HG03457 (cell line): Measurements from ENCODE around the gene TAGLN3.
"Not testable (repeated sequence)": the region's sequence is repeated elsewhere in the genome, so short reads cannot be mapped to it uniquely, and the experiment has no call there.

Experiments
- ATAC-seq: cut with Tn5 transposase; IDR thresholded peaks from one replicate; pipeline ENCODE4 v1.9.1; 2021; ENCODE audit warnings: moderate number of reproducible peaks; ENCODE audit not compliant: unreplicated experiment

TAGLN3 gene

DNA sequence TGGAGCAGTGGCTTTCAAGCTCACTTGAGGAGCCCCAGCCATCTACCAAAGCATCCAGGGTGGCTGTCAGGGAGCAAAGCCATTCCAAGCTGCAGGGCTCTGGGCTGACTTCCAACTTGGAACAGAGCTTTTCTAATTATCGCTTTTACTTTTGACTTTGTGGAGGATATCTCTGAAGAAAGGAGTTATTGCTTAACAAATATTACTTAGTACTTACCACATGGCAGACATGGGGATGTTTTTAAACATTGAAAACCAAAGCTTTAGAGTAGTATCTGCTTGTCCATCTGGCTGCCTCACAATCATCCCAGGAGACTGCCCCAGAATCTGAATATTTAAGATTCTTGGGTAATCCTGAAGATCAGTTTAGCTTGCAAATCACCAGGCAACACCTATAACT is 8.9 kb downstream of the TAGLN3 start:
- no peak for ATAC-seq

DNA sequence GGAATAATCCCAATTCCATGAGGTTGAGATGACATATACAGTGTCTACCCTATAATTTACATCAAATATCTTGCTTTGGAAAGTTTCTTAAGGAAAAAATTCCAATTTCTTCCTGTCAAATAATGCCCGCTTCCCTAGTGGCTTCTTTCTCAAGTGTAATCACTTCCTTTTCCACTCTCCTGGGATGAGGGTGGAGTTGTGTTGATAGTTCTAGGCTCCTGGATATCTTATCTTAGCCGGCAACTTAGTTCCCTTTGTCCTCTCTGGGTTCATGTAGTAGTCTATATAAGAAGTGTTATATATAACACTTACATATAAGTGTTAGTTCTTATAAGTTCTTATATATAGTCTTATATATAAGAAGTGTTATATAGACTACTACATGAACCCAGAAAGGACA is 10.9 kb downstream of the TAGLN3 start:
- no peak for ATAC-seq

GRCh38 chr3:112010636-112011035 is 11.9 kb downstream of the TAGLN3 start:
- no peak for ATAC-seq

DNA sequence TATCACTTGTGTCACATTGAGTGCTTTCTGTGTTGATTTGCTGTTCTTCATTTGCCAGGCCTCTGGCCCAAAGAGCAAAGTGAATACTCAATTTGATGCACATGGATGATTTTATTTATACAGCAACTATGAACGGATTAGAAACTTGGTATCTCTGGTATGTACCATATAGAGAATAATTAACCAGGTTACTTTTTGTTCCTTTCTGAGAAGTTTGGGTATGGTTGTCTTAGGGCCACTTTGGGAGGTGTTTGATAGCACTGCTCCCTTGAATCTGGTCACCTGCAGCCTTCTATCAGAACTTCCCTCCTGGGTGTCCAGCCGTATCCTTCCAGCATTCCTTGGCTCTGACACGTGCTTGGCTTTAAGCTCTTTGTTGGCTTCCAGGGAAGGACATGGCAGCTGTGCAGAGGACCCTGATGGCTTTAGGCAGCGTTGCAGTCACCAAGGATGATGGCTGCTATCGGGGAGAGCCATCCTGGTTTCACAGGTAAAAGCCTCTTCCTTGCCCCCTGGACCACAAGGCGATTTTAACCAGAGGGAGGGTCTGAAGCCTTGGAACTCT is 12.7 kb downstream of the TAGLN3 start:
- ATAC-seq: no peak

DNA sequence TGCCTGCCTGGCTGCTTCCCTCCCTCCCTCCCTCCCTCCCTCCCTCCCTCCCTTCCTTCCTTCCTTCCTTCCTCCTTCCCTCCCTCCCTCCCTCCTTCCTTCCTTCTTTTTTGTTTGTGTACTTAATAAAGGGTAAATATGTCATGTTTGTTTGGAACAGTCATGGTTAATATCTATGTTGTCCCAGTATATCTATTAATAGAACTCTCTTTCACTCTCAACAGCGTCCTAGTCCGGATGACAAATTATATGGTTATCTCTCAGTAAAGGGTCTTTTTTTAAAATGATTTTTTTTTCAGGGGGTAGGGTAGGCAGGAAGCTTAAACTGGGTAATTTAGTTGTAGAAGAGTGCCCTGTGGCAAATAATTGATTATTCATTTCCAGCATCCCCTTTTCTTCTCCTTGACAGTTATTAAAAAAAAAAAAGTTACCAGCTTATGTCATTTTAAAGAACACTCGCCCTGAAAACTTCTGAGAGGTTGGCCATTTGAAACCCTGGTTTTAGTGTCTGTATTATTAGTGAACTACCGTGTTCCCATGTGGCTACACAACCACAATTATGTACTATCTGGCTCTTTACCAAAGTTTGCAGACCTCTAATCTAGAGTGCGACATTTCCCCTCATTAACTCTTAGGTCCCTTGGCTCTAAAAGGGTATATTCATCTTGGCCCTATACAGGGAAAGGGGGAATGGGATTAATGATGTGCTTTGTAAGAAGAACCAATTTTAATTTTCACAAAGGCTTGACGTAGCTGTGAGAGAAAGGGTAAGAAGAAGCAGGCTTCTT is 13.7 kb downstream of the TAGLN3 start:
- ATAC-seq: no peak

DNA sequence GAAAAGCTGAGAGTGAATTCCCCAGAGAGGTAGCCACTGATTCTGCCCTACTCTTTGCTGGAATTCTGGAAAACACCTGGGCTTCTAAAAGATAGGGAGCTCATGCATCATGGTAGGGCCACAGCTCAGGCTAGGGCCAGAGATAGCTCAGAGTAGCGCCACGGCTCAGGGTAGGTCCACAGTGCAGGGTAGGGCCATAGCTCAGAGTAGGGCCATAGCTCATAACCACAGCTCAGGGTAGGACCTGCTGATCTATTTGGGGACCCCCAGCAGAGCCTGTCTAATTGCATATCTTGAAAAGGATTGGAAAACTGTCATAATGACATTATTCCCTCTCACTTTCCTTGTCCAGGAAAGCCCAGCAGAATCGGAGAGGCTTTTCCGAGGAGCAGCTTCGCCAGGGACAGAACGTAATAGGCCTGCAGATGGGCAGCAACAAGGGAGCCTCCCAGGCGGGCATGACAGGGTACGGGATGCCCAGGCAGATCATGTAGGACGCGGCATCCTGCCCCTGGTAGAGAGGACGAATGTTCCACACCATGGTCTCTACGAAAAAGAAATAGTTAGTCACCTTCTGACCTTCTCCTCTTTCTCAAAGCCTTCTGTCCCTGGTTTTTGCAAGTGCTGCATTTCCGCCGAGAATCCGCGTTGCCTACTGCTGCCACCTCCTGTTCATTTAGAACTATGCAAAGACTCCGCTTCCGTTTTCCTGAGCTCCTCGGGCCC is 14.5 kb downstream of the TAGLN3 start:
- peak; percentile 77 for ATAC-seq

- peak; percentile 36 for ATAC-seq
Observed at GRCh38 chr3:112013784-112014143, 15.0 kb downstream of the TAGLN3 start.

- ATAC-seq: no peak
Observed at GRCh38 chr3:112017091-112017490, 18.4 kb downstream of the TAGLN3 start.

GRCh38 chr3:112018712-112019111 is 20.0 kb downstream of the TAGLN3 start:
- ATAC-seq: no peak

- no peak for ATAC-seq
Observed at GRCh38 chr3:112019716-112020115, 21.0 kb downstream of the TAGLN3 start.

DNA sequence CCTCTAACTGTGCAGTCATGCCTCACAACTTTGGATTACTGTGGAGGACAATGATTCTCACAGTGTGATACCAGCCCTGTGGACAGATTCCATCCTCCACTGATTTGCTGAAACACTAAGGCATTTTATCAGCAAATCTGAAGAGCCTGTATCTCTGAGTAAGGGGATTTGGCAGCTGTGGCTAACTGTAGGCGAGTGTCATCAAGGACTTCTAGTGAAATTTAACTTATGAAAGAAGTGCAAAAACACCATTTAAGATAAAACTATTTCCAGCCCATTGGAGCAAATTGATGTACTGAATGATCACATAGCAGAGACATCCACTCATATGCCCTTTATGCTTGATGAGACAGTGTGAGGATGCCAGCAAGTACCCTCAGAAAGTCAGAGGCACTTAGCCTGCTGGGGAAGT is 22.0 kb downstream of the TAGLN3 start:
- no peak for ATAC-seq

DNA sequence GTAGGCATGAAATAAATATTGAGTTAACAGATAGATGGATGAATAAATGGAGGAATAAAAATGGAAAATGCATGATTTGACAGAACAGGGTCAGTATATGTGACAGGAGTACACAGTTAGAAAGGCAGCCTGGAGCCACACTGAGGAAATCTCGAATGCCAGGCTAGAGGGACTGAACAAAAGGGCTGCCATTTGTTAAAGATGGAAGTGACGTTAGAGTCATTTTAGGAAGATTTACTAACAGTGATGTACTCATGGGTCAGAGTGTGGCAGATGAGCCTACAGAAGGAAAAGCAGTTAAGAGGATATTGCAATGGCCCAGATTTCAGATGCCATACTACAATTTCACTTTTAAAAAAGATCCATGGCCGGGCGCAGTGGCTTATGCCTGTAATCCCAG is 28.4 kb downstream of the TAGLN3 start:
- ATAC-seq: no peak

- no peak for ATAC-seq
Observed at GRCh38 chr3:112027826-112028225, 29.1 kb downstream of the TAGLN3 start.

DNA sequence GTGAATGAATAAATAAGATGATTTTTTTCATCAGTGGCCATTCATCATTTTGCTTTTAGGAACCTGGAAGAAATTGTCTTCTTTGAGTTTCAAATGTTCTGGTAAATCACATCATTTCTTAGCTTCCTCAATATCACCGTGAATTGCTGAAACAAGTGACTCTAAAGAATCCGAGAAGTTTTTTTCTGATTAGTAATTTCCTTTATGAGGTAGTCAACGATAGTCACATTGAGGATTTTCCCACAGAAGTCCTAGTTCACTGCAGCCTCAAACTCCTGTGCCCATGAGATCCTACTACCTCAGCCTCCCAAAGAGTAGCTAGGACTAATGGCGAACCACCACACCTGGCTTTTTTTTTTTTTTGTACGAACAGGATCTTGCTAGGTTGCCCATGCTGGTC is 32.2 kb downstream of the TAGLN3 start:
- no peak for ATAC-seq

DNA sequence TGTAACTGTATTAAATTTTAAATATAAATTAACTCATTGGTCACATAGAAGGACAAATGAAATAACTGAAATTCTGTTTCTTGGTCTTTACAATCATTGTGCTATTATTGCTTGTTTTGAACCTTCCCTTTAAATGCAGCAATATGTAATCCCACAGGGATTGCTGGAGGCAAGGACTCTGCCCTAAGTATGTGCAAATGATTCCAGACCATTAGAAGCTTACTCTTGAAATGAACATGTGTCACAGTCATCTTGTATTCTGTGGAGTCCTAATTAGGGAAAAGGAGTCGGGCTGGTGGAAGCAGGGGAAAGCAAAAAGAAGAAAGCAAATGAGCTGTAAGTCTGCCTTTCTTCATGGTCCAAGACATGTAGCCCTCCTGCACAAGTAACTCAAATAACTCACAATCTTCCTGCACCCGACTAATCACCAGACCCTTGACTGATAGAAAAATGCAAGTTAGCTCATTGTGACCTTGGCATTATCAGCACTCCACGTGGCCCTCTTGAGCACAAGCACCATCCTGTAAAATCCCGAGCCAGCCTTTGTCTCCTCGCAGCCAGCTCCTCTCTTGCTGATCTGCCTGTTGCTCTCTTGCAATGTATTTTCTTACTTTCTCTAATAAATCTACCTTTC is 33.5 kb downstream of the TAGLN3 start:
- ATAC-seq: no peak

DNA sequence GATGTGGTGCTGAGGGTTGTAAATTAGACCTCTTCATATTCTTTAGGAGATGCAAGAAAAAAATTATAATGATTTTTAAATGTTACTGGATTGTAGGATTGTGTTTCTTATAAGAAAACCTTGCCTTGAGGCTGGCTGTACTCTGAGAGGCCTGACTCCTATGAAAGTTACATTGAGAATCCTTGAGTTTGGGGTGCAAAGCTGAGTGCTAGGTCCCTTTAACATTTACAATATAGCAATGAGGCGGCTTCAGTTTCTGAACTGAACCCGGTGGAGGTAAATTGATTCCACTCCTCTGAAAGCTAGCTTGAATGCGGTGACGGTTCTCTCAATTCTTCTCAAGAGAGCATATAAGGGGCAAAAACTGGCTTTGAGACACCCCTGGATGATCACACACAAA is 35.7 kb downstream of the TAGLN3 start, which contains the start of gene TMPRSS7:
Gene TMPRSS7, plus strand, starts transcription at position 301 of the 400 bp plus-strand sequence. CDS start 110 bp downstream, outside the sequence.
- no peak for ATAC-seq

DNA sequence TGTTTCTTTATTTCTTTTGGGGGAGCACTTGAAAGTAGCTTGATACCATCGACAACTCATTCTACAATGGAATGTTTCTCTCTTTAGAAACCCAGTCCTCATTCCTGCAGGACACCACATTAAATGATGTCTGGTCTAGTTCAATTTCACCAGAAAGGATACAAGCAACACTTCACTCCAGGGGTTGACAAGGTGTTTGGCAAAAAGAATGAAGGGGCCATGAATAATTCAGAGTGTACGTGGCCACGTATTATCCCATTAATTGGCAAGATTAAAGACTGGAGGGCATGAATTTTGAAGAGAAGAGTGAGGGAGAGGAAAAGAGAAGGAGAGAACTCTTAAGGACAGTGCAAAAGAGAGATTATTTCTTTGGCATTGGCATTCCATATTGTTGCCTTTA is 36.5 kb downstream of the TAGLN3 start:
- ATAC-seq: no peak

DNA sequence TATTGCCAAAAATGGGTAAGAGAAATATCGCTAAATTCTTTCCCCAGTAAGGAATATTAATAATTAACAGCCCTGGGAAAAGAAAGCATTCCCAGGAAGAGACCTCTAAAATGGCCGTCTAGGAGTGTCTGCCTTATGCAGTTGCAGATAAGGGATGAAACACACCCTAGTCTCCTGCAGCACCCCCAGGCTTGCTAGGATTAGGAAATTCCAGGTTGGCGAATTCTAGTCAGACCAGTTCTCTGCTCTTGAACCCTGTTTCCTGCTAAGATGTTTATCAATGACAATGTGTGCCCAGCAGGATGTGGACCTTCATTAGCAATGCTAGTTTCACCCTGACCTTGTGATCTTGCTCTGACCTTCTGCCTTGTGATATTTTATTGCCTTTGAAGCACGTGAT is 38.5 kb downstream of the TAGLN3 start:
- not testable (repeated sequence) for ATAC-seq

DNA sequence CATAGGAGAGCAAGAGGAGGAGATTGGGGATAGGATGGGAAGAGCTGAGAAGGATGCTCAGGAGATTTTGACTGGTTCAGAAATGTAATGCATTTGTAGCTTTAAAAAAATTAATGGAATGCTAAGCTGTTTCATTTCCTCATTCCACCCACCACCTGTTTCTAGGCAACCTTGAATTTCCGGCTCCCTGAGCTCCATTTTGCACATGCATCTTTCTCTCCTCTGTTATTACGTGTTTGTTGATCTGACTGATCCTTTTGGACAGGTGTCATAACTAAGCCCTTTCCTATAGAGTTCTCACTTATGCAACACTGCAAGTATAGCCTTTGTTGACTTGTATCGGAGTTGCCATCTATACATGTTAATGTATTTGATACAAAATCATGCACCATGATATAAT is 40.1 kb downstream of the TAGLN3 start:
- no peak for ATAC-seq

DNA sequence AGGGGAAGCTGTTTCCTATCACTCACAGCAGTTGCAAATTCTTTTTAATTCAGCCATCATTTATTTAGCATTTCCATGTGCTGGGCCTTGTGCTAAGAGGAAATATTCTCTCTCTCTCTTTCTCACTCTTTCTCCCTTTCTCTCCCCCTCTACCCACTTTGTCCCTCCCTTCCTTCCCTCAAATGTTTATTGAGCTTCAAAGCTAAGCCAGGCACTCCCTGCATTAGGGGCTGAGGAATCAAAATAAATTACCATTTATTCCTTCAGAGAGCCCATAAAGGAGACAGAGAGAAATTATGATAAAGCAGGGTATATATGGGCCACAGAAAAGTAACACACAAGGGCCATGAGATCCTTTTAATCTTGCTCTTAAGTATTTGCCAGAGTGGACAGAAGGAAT is 42.6 kb downstream of the TAGLN3 start:
- ATAC-seq: no peak

GRCh38 chr3:112042842-112043280 is 44.1 kb downstream of the TAGLN3 start:
- no peak for ATAC-seq
